ENCODE results near the gene IFNLR1. TPM values are rescaled to one million over a fixed set of nuclear protein-coding genes. Genes with fewer than 3 reads are reported as not detected.
A peak's percentile ranks its signal among the peaks of the same experiment; 100 is the strongest.

Gene IFNLR1
- total and polyA plus RNA-seq, 2 of the 8 experiments (the other 6 are each of a cell fraction or from before 2014, with no cell fraction given), result 6.8 to 10.1 TPM

DNA sequence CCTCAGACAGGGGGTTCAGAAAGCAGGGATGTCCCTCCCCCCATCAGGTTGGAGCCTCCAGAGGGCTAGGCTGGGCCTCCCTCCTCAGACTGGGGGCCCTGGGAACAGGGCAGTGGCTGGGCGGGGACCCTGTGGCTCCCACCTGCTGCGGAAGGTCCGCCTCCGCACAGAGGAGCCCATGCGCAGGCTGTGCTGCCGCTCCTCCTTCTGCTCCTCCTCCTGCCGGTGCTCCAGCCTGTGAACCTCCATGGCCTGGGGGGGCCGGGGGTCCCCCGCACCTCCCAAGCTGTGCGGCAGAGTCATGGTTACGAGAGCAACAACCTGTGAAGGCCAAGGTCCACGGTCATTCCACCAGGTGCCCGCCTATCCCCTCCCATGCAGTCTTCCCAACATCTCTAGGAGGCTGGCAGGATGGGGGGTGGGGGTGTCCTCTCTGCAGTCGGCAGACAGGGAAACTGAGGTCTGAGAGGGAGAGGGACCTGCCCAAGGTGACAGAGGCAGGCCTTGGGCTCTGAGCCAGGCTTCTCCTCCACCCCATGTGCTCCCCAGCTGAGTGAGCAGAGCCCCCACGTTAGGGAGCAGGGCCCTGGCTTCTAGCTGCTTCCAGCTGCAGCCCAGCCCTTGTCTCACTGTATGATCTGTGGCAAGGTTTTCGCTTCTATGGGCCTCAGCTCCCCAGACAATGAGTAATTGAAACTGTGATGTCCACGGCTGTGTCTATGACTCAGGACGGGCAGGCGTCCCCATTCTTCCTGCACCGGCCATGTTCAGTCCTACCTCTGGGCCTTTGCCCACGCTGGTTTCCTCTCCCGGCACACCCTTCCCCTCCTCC, 78.5 kb downstream of the IFNLR1 start:
- H3K9ac ChIP-seq (replicated peaks in 1 of 4; ENCODE audit: extremely low read depth in 1 of 4, low read depth in 3 of 4, low read length in 3 of 4), result no peak overlapping the region

More for the DNA sequence above, 78.5 kb downstream of the IFNLR1 start:
- no peak overlapping the region for H2BK120ac ChIP-seq (replicated peaks; ENCODE audit: low read depth, low read length)
- H3K36me3 ChIP-seq (ENCODE audit: control insufficient read depth in 2 of 4, insufficient read depth in 4 of 4, low read length in 3 of 4), result no peaks in the 10 kb centered on the region
- WGBS, 2 experiments (ENCODE audit: extremely low coverage in 1 of 2, insufficient coverage in 1 of 2, insufficient read length in 1 of 2, insufficient replicate concordance in 2 of 2, low coverage in 1 of 2, low lambda C conversion rate in 2 of 2, missing lambda C conversion rate in 1 of 2), result 85% methylated on average over 20 of the region's 22 CpGs; no CpG with 5 or more reads in 1 of the 2 experiments
- no peak overlapping the region for H3K4ac ChIP-seq (replicated peaks; ENCODE audit: insufficient read length, low read depth, low read length)
- H2AFZ ChIP-seq (ENCODE audit: low read length), result peak overlapping the region; percentile 90; the same call in 1 of the 2 replicates
- no peak overlapping the region for H4K5ac ChIP-seq (ENCODE audit: insufficient read length, low read depth, low read length)
- no peak overlapping the region for H4K91ac ChIP-seq (replicated peaks; ENCODE audit: insufficient read length, low read length)
- FAIRE-seq (no peak), DNase-seq (ENCODE audit: low read depth in 1 of 2, low spot score in 2 of 2) (no peak)
- no peak overlapping the region for H3K23ac ChIP-seq (ENCODE audit: insufficient read length)
- H3K4me2 ChIP-seq (ENCODE audit: insufficient read depth in 1 of 2, low read depth in 2 of 2, low read length in 2 of 2), result 0 out of 4 replicates have a peak overlapping the region, but pooled peaks of 1 of the 2 experiments have one; percentile 3
- no peak overlapping the region for H3K56ac ChIP-seq (replicated peaks; ENCODE audit: insufficient read length, low read depth, low read length)
- POLR2A ChIA-PET (ENCODE audit: partially characterized antibody), result no interaction called here
- no peaks in the 10 kb centered on the region; the same call in 1 of the 2 replicates for H3K23me2 ChIP-seq (ENCODE audit: low read depth, low read length)
- CTCF ChIA-PET (ENCODE audit: partially characterized antibody), result interaction anchor here (1.0 to 6.8 kb wide), 2 partner anchors 15 to 307 kb away, joined by 3 to 35 read pairs; partner anchors contain the start of gene NIPAL3
- no peak overlapping the region for H3K27ac ChIP-seq (ENCODE audit: low read depth, low read length)
- H3K4me1 ChIP-seq (replicated peaks in 1 of 4; ENCODE audit: control insufficient read depth in 3 of 4, insufficient read depth in 4 of 4, low read length in 3 of 4), result peaks cover 0 to 8% (median 4%) of the 10 kb centered on the region in 4 experiments; a peak in 4 of 7 replicates
- H2BK5ac ChIP-seq (ENCODE audit: low read depth, low read length), result no peak overlapping the region
- no peaks in the 10 kb centered on the region for H3K9me3 ChIP-seq (ENCODE audit: insufficient read depth in 2 of 2, low read depth in 1 of 2, low read length in 1 of 2)
- TF ChIP-seq CREB1 (IDR thresholded peaks at IDR 0.05), result no peak
- no peak for TF ChIP-seq POLR2AphosphoS5 (IDR thresholded peaks at IDR 0.05; ENCODE audit: low read depth, low read length)
- TF ChIP-seq SIRT6 (IDR thresholded peaks at IDR 0.05; ENCODE audit: low read length), result no peak
- TF ChIP-seq CBX8 (IDR thresholded peaks at IDR 0.05; ENCODE audit: borderline replicate concordance, low read depth, low read length), result no peak
- H3K27me3 ChIP-seq (replicated peaks in 1 of 4; ENCODE audit: control insufficient read depth in 3 of 4, extremely low read depth in 1 of 4, insufficient read depth in 3 of 4, low read length in 3 of 4), result no peaks in the 10 kb centered on the region
- no peaks in the 10 kb centered on the region for H4K20me1 ChIP-seq (replicated peaks in 1 of 2; ENCODE audit: control insufficient read depth in 1 of 2, insufficient read depth in 2 of 2, low read length in 2 of 2)
- no peak overlapping the region for H2AK5ac ChIP-seq (ENCODE audit: low read depth, low read length)
- no peak overlapping the region for H3K18ac ChIP-seq (ENCODE audit: extremely low read depth, low read length)
- no peak overlapping the region for H2BK12ac ChIP-seq (ENCODE audit: low read depth, low read length)
- no peaks in the 10 kb centered on the region for H3K79me1 ChIP-seq (ENCODE audit: low read depth, low read length)
- no peaks in the 10 kb centered on the region for H3K79me2 ChIP-seq (ENCODE audit: control insufficient read depth in 1 of 2, insufficient read depth in 2 of 2, low read length in 2 of 2)
- no peak overlapping the region for H3K4me3 ChIP-seq (ENCODE audit: extremely low read depth in 1 of 4, insufficient read depth in 2 of 4, low read depth in 3 of 4, low read length in 4 of 4)
- 0 out of 2 replicates have a peak overlapping the region, but pooled peaks have one; percentile 48 for H2BK20ac ChIP-seq (ENCODE audit: low read length)
- no peak overlapping the region for H3K14ac ChIP-seq (ENCODE audit: insufficient read length)
- H2BK15ac ChIP-seq (ENCODE audit: low read length), result 0 out of 2 replicates have a peak overlapping the region, but pooled peaks have one; percentile 1
- H4K8ac ChIP-seq (ENCODE audit: extremely low read depth, insufficient read depth, low read length), result peak overlapping the region; percentile 45; the same call in 1 of the 2 replicates

Data from H1 (cell line).